Bronchus fibroblast of lung (primary cell): ENCODE measurements around the gene TPRX1. TPM values are rescaled to one million over a fixed set of nuclear protein-coding genes. Genes with fewer than 3 reads are reported as not detected.

Experiments
- total RNA-seq: library from RNA; depleted of rRNA; stranded (reverse); fragments of >200 nt; gene quantifications from 2 replicates; pipeline ENCODE4 v1.2.3, GENCODE V29; 2015

TPRX1 gene
- total RNA-seq: not detected in 2 replicates

GRCh38 chr19:47804451-47804850, at the start of gene TPRX1:
Gene TPRX1, minus strand, starts transcription at chr19:47804551. Its CDS starts 12 bp downstream, at chr19:47804539.

GRCh38 chr19:47821460-47822020, 17.2 kb upstream of the TPRX1 start, which contains the start of gene CRX:
Gene CRX, plus strand, starts transcription at chr19:47821937. Its CDS starts 12,507 bp downstream, at chr19:47834444.

GRCh38 chr19:47778049-47778953, 26.1 kb downstream of the TPRX1 start, which contains the start of gene SELENOW:
Gene SELENOW, plus strand, starts transcription at chr19:47778703. Its CDS starts 83 bp downstream, at chr19:47778786.

Other genes starting within 250 kb of the TPRX1 start
- gene ZNF541, start 231.4 kb downstream of the TPRX1 start, total RNA-seq: 0.15 TPM in 1 of 2 replicates, not detected in the other
- 4.3 and 4.4 TPM in 2 replicates for gene BICRA, start 195.4 kb downstream of the TPRX1 start, total RNA-seq
- gene EHD2, start 91.1 kb downstream of the TPRX1 start, total RNA-seq: 112 and 126 TPM in 2 replicates
- gene NOP53, start 59.0 kb downstream of the TPRX1 start, total RNA-seq: 168 and 169 TPM in 2 replicates
- 415 and 418 TPM in 2 replicates for gene SELENOW, start 25.8 kb downstream of the TPRX1 start, total RNA-seq
- not detected in 2 replicates for gene CRX, start 17.4 kb upstream of the TPRX1 start, total RNA-seq
- gene TPRX2, start 54.7 kb upstream of the TPRX1 start, total RNA-seq: not detected in 2 replicates
- gene SULT2A1, start 81.8 kb upstream of the TPRX1 start, total RNA-seq: not detected in 2 replicates
- not detected in 2 replicates for gene BSPH1, start 187.6 kb upstream of the TPRX1 start, total RNA-seq
- not detected in 2 replicates for gene ELSPBP1, start 190.1 kb upstream of the TPRX1 start, total RNA-seq
- gene CABP5, start 239.5 kb upstream of the TPRX1 start, total RNA-seq: not detected in 2 replicates